CD1c-positive myeloid dendritic cell (primary cell): ENCODE results near the gene TRIM43B.
"Not testable (repeated sequence)": the region's sequence is repeated elsewhere in the genome, so short reads cannot be mapped to it uniquely, and the experiment has no call there.

Experiments
- DNase-seq: peaks from one replicate; pipeline ENCODE4 v3.0.0-alpha.2; 2016; ENCODE audit errors: extremely low spot score

The TRIM43B gene

GRCh38 chr2:95433973-95434372 is 50.6 kb downstream of the TRIM43B start:
- not testable (repeated sequence) for DNase-seq

- DNase-seq, result not testable (repeated sequence)
Observed at GRCh38 chr2:95433373-95433772, 51.2 kb downstream of the TRIM43B start.

- not testable (repeated sequence) for DNase-seq
Observed at GRCh38 chr2:95429748-95430467, 54.6 kb downstream of the TRIM43B start.

GRCh38 chr2:95427196-95427867 is 57.2 kb downstream of the TRIM43B start:
- DNase-seq, result not testable (repeated sequence)
